ENCODE results near the gene BTBD9.

The BTBD9 gene

GRCh38 chr6:38604700-38605099 is 35.0 kb downstream of the BTBD9 start:
- no peaks in the 10 kb centered on the region for H3K79me2 ChIP-seq (ENCODE audit: control insufficient read depth, low read length)
- no peaks in the 10 kb centered on the region for H3K4me1 ChIP-seq (ENCODE audit: control insufficient read depth, low read length)
- H3K9me2 ChIP-seq (replicated peaks; ENCODE audit: control insufficient read depth, low read length), result no peaks in the 10 kb centered on the region
- no peaks in the 10 kb centered on the region for H3K27me3 ChIP-seq (ENCODE audit: control insufficient read depth, low read length)
- no peaks in the 10 kb centered on the region for H3K36me3 ChIP-seq (ENCODE audit: control insufficient read depth, low read length)
- no peaks in the 10 kb centered on the region for H3K9me3 ChIP-seq (ENCODE audit: control insufficient read depth, insufficient read depth, low read length)
- H3K4me2 ChIP-seq (ENCODE audit: low read length), result no peak overlapping the region
- no peaks in the 10 kb centered on the region for H3F3A ChIP-seq (ENCODE audit: control insufficient read depth, insufficient read depth)
- no peak overlapping the region for H3K4me3 ChIP-seq (ENCODE audit: low read length)
- no peaks in the 10 kb centered on the region for H4K20me1 ChIP-seq (ENCODE audit: control insufficient read depth, insufficient read depth, low read depth, low read length)
- no peak overlapping the region for H3K27ac ChIP-seq (ENCODE audit: low read depth, low read length)
- TF ChIP-seq, protein P1, sequence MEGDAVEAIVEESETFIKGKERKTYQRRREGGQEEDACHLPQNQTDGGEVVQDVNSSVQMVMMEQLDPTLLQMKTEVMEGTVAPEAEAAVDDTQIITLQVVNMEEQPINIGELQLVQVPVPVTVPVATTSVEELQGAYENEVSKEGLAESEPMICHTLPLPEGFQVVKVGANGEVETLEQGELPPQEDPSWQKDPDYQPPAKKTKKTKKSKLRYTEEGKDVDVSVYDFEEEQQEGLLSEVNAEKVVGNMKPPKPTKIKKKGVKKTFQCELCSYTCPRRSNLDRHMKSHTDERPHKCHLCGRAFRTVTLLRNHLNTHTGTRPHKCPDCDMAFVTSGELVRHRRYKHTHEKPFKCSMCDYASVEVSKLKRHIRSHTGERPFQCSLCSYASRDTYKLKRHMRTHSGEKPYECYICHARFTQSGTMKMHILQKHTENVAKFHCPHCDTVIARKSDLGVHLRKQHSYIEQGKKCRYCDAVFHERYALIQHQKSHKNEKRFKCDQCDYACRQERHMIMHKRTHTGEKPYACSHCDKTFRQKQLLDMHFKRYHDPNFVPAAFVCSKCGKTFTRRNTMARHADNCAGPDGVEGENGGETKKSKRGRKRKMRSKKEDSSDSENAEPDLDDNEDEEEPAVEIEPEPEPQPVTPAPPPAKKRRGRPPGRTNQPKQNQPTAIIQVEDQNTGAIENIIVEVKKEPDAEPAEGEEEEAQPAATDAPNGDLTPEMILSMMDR (IDR thresholded peaks at IDR 0.05; ENCODE audit: low read depth, low read length, poor library complexity, severe bottlenecking), result no peak
- no peak for TF ChIP-seq EZH2phosphoT487 (IDR thresholded peaks at IDR 0.05; ENCODE audit: borderline replicate concordance, low read length)

DNA sequence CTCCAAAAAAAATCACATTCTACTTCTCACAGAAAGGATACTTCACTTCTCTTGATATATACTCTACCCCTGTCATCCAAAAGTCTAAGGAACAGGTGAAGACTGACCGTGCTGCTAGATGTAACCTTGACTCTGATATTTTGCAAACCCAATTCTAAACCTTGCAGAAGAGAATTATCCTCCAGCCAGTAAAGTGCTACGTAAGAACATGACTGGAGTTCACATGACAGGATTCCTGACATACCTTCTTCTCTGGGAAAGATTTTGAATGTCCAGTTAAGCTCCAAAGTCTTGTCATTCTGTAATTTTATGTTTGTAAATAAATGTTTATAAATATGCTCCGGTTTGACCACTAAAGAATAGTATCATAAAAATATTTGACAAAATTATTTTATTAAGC is 35.8 kb downstream of the BTBD9 start:
- H3K27me3 ChIP-seq (ENCODE audit: control insufficient read depth, low read length), result no peaks in the 10 kb centered on the region
- H3K4me1 ChIP-seq (ENCODE audit: control insufficient read depth, low read length), result no peaks in the 10 kb centered on the region
- H3K4me2 ChIP-seq (ENCODE audit: low read length), result no peak overlapping the region
- no peaks in the 10 kb centered on the region for H3K79me2 ChIP-seq (ENCODE audit: control insufficient read depth, low read length)
- no peaks in the 10 kb centered on the region for H3F3A ChIP-seq (ENCODE audit: control insufficient read depth, insufficient read depth)
- H3K27ac ChIP-seq (ENCODE audit: low read depth, low read length), result no peak overlapping the region
- TF ChIP-seq, protein P1 (IDR thresholded peaks at IDR 0.05; ENCODE audit: low read depth, low read length, poor library complexity, severe bottlenecking), result no peak
- no peak for TF ChIP-seq EZH2phosphoT487 (IDR thresholded peaks at IDR 0.05; ENCODE audit: borderline replicate concordance, low read length)
- H3K4me3 ChIP-seq (ENCODE audit: low read length), result no peak overlapping the region
- H4K20me1 ChIP-seq (ENCODE audit: control insufficient read depth, insufficient read depth, low read depth, low read length), result no peaks in the 10 kb centered on the region
- no peaks in the 10 kb centered on the region for H3K9me3 ChIP-seq (ENCODE audit: control insufficient read depth, insufficient read depth, low read length)
- H3K9me2 ChIP-seq (replicated peaks; ENCODE audit: control insufficient read depth, low read length), result no peaks in the 10 kb centered on the region
- H3K36me3 ChIP-seq (ENCODE audit: control insufficient read depth, low read length), result no peaks in the 10 kb centered on the region

DNA sequence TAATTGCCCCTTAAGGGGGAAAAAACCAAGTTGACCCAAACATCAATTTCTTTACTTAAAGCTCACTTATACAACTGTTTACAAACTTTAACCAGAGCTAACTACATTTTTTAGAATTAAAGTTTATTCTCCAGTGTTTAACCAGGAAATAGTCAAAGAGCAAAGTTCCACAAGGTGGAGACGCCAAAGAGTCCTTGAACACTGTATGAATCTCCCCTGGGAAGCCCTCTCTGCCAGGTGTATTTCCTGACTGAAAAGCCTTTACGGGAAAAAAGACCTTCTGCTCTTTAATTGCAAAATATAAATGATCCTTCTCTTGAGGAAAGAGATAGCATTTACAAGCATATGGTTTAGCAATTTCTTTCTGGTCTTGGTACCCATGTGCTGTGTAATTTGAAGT is 36.2 kb downstream of the BTBD9 start:
- TF ChIP-seq EZH2phosphoT487 (IDR thresholded peaks at IDR 0.05; ENCODE audit: borderline replicate concordance, low read length), result no peak
- TF ChIP-seq, protein P1 (IDR thresholded peaks at IDR 0.05; ENCODE audit: low read depth, low read length, poor library complexity, severe bottlenecking), result no peak
- no peaks in the 10 kb centered on the region for H3K4me1 ChIP-seq (ENCODE audit: control insufficient read depth, low read length)

More for the DNA sequence above, 36.2 kb downstream of the BTBD9 start:
- Histone ChIP-seq H3F3A (ENCODE audit: control insufficient read depth, insufficient read depth) (no peaks in the 10 kb centered on the region), H3K4me3 (ENCODE audit: low read length) (no peak overlapping the region), H3K9me2 (replicated peaks; ENCODE audit: control insufficient read depth, low read length) (no peaks in the 10 kb centered on the region), H3K79me2 (ENCODE audit: control insufficient read depth, low read length) (no peaks in the 10 kb centered on the region), H3K27ac (ENCODE audit: low read depth, low read length) (no peak overlapping the region), H3K36me3 (ENCODE audit: control insufficient read depth, low read length) (no peaks in the 10 kb centered on the region), H3K4me2 (ENCODE audit: low read length) (no peak overlapping the region), H4K20me1 (ENCODE audit: control insufficient read depth, insufficient read depth, low read depth, low read length) (no peaks in the 10 kb centered on the region), H3K27me3 (ENCODE audit: control insufficient read depth, low read length) (no peaks in the 10 kb centered on the region), H3K9me3 (ENCODE audit: control insufficient read depth, insufficient read depth, low read length) (no peaks in the 10 kb centered on the region)

Measured in DOHH2 (cell line).